ENCODE results near the gene SYNDIG1L.

GRCh38 chr14:74475678-74476077, 49.7 kb upstream of the SYNDIG1L start:
- TF ChIP-seq POLR2A (IDR thresholded peaks at IDR 0.05) (no peak), CTCF (IDR thresholded peaks at IDR 0.05) (no peak)
